Activated CD4-positive, alpha-beta T cell treated with anti-CD3 and anti-CD28 coated beads, Interleukin-2, amount 10 ng/mL, durations not matched to agents 7 days and 5 days (primary cell): ENCODE results near the gene SLC44A5. TPM values are rescaled to one million over a fixed set of nuclear protein-coding genes. Genes with fewer than 3 reads are reported as not detected.
"Not testable (repeated sequence)": the region's sequence is repeated elsewhere in the genome, so short reads cannot be mapped to it uniquely, and the experiment has no call there.

ENCODE experiments used
- CTCF ChIA-PET: fragments of 350-600 bp; sonication (Branson Sonifier 250); formaldehyde crosslinking; loops from one replicate; lab custom pipeline; 2021; ENCODE audit warnings: antibody characterized with exemption; lab: Charles Lee
- POLR2A ChIA-PET: fragments of 350-600 bp; sonication (Branson Sonifier 250); formaldehyde crosslinking; loops from one replicate; lab custom pipeline; 2021; ENCODE audit warnings: antibody characterized with exemption; lab: Charles Lee
- DNase-seq: peaks from one replicate; pipeline ENCODE4 v3.0.0-alpha.2; 2020
- H3K27ac Mint-ChIP-seq: one replicate; pipeline ENCODE4 v1.8.0; 2021; ENCODE audit warnings: mild to moderate bottlenecking, moderate library complexity, mixed read lengths
- H3K27me3 Mint-ChIP-seq: one replicate; pipeline ENCODE4 v1.8.0; 2021; ENCODE audit warnings: mixed read lengths
- H3K36me3 Mint-ChIP-seq: one replicate; pipeline ENCODE4 v1.8.0; 2021; ENCODE audit warnings: low read depth, mixed read lengths
- H3K4me1 Mint-ChIP-seq: one replicate; pipeline ENCODE4 v1.8.0; 2021; ENCODE audit warnings: mixed read lengths
- H3K4me3 Mint-ChIP-seq: one replicate; pipeline ENCODE4 v1.8.0; 2021; ENCODE audit warnings: mild to moderate bottlenecking, moderate library complexity, mixed read lengths
- H3K9me3 Mint-ChIP-seq: one replicate; pipeline ENCODE4 v1.8.0; 2021; ENCODE audit warnings: mixed read lengths
- total RNA-seq, 2 experiments: library from RNA; stranded (reverse); gene quantifications; one replicate each; pipeline ENCODE4 v1.2.3, GENCODE V29; 2021

Gene SLC44A5
- total RNA-seq, 2 experiments from 2014 or later = not detected

DNA sequence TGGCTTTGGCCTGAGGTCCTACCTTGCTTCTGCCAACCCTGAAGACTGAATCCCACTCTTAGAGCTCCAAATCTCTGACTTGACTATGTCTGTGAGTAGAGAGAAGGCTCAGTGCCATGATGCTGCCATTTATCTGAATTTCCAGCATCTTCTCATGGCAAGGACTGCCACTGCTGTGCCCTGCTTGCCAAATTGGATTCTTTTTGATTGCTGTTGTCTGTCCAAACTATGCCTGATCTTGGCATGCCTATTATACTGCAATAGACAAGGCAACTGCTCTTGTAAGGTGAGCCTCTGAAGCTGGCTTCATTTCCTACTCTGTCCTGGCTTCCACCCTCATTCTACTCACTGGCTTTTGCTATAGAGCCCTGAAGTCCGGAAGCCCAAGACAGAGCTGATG lies 210.2 kb downstream of the SLC44A5 start:
- H3K27me3 Mint-ChIP-seq = no peaks in the 10 kb centered on the region
- POLR2A ChIA-PET = no interaction called here
- no peak overlapping the region for H3K27ac Mint-ChIP-seq
- H3K36me3 Mint-ChIP-seq = no peaks in the 10 kb centered on the region
- H3K4me1 Mint-ChIP-seq = no peaks in the 10 kb centered on the region
- no peak overlapping the region for H3K4me3 Mint-ChIP-seq
- no peak for DNase-seq
- H3K9me3 Mint-ChIP-seq = peaks cover 8% of the 10 kb centered on the region
- CTCF ChIA-PET = no interaction called here

DNA sequence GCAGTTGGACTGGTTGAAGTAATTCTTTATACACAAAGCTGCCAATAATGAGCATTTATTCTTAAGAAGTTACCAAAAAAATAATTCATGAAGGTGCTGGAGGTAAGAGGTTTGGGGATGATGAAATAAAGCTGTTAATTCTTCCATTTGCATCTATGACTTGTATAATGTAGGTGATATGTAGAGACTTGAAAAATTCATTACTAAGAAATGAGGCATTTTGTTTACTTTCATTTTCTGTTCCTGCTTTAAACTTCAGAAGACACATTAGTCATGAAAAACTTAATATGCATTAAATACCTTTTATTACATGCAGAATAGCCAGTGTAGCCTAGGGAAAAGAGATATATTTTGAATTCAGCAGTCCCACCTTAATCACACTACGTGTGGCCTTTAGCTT lies 214.2 kb downstream of the SLC44A5 start:
- no peaks in the 10 kb centered on the region for H3K27me3 Mint-ChIP-seq
- H3K9me3 Mint-ChIP-seq = no peaks in the 10 kb centered on the region
- no peaks in the 10 kb centered on the region for H3K36me3 Mint-ChIP-seq
- H3K4me3 Mint-ChIP-seq = no peak overlapping the region
- ChIA-PET CTCF (no interaction called here), POLR2A (no interaction called here)
- no peak for DNase-seq
- no peak overlapping the region for H3K27ac Mint-ChIP-seq
- no peaks in the 10 kb centered on the region for H3K4me1 Mint-ChIP-seq

DNA sequence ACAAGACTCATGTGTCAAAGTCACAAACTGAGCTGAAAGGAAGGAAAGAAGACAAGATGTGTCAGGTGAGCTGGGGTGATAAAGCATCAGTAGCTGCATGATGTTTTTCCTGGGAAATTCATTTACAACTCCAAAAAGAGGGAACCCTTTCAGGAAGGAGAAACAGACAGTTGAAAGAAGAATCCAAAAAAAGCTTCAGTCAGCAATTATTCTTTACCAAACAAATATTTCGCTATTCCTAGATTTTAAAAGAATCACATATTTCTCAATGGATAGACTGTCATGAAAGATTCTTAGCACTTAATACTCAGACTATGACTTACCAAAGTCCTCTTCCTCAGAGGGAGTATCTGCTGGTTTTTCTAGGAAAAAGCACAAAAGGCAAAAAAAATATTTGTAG lies 214.7 kb downstream of the SLC44A5 start:
- Mint-ChIP-seq H3K4me1 (no peaks in the 10 kb centered on the region), H3K27ac (no peak overlapping the region), H3K36me3 (no peaks in the 10 kb centered on the region), H3K9me3 (no peaks in the 10 kb centered on the region), H3K4me3 (no peak overlapping the region), H3K27me3 (no peaks in the 10 kb centered on the region)
- no peak for DNase-seq
- POLR2A ChIA-PET = no interaction called here
- CTCF ChIA-PET = no interaction called here

DNA sequence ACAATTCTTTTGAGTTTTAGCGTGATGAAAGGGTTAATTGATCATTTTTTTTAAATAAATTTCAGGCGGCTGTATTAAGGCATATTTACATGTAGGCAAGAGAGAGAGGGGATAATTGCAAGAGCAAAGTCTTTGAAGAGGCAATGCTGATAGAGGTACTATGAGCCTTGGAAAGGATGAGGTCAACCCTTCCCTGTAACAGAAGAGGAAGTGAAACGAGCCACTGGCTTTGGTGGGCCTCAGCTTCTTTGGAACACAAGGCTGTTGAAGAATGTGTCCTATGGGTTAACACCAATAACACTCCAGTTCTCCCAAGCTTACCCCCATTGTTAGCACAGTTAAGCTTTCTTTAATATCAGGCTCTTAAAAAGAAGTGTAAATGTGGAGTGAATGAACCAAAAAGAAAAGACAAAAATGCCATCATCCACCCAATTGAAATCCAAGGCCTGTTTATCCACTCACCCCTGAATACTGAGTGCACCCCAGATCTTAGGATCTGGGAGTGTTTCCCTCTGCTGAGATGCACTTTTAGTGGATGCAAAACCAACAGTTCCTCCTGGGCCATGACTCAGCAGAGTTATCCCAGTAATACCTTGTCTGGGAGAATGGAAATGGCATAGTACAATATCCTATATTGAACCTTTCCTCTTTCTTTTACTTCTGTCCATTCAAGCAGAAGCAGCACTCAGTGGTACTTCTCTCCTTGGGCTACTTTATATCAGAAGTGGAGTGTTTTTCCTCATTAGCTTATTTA lies 216.4 kb downstream of the SLC44A5 start:
- H3K36me3 Mint-ChIP-seq = no peaks in the 10 kb centered on the region
- no peak for DNase-seq
- POLR2A ChIA-PET = no interaction called here
- CTCF ChIA-PET = no interaction called here
- H3K4me1 Mint-ChIP-seq = no peaks in the 10 kb centered on the region
- no peak overlapping the region for H3K27ac Mint-ChIP-seq
- no peaks in the 10 kb centered on the region for H3K9me3 Mint-ChIP-seq
- no peaks in the 10 kb centered on the region for H3K27me3 Mint-ChIP-seq
- H3K4me3 Mint-ChIP-seq = no peak overlapping the region

DNA sequence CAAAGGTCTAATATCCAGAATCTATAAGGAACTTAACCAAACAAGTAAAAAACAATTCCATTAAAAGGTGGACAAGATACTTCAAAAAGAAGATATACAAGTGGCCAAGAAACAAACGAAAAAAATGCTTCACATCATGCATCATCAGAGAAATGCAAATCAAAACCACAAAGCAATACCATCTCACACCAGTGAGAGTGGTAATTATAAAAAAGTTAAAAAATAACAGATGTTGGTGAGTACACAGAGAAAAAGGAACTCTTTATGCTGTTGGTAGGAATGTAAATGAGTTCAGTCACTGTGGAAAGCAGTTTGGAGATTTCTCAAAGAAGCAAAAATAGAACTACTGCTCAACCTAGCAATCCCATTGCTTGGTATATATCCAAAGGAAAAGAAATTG lies 218.6 kb downstream of the SLC44A5 start:
- no peaks in the 10 kb centered on the region for H3K27me3 Mint-ChIP-seq
- no peak overlapping the region for H3K27ac Mint-ChIP-seq
- H3K9me3 Mint-ChIP-seq = no peaks in the 10 kb centered on the region
- H3K4me1 Mint-ChIP-seq = no peaks in the 10 kb centered on the region
- H3K36me3 Mint-ChIP-seq = no peaks in the 10 kb centered on the region
- no peak overlapping the region for H3K4me3 Mint-ChIP-seq
- POLR2A ChIA-PET = no interaction called here
- no peak for DNase-seq
- CTCF ChIA-PET = no interaction called here

DNA sequence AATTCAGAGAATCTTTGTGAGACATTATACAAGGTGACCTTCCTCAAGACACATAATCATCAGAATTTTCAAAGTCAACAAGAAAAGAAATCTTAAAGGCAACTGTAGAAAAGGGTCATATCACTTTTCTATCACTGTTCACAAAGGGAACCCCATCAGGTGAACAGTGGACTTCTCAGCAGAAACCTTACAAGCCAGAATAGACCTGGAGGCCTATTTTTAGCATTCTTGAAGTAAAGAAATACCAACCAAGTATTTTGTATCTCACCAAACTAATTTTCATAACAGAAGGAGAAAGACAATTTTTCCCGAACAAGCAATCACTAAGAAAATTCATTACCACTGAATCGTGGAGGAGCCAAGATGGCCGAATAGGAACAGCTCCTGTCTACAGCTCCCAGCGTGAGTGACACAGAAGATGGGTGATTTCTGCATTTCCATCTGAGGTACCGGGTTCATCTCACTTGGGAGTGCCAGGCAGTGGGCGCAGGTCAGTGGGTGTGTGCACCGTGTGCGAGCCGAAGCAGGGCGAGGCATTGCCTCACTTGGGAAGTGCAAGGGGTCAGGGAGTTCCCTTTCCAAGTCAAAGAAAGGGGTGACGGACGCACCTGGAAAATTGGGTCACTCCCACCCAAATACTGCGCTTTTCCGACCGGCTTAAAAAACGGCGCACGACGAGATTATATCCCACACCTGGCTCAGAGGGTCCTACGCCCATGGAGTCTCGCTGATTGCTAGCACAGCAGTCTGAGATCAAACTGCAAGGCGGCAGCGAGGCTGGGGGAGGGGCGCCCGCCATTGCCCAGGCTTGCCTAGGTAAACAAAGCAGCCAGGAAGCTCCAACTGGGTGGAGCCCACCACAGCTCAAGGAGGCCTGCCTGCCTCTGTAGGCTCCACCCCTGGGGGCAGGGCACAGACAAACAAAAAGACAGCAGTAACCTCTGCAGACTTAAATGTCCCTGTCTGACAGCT lies 235.2 kb downstream of the SLC44A5 start:
- DNase-seq, H3K27me3 Mint-ChIP-seq, H3K36me3 Mint-ChIP-seq, CTCF ChIA-PET, H3K27ac Mint-ChIP-seq, H3K4me1 Mint-ChIP-seq, H3K4me3 Mint-ChIP-seq, H3K9me3 Mint-ChIP-seq, POLR2A ChIA-PET: not testable (repeated sequence)

DNA sequence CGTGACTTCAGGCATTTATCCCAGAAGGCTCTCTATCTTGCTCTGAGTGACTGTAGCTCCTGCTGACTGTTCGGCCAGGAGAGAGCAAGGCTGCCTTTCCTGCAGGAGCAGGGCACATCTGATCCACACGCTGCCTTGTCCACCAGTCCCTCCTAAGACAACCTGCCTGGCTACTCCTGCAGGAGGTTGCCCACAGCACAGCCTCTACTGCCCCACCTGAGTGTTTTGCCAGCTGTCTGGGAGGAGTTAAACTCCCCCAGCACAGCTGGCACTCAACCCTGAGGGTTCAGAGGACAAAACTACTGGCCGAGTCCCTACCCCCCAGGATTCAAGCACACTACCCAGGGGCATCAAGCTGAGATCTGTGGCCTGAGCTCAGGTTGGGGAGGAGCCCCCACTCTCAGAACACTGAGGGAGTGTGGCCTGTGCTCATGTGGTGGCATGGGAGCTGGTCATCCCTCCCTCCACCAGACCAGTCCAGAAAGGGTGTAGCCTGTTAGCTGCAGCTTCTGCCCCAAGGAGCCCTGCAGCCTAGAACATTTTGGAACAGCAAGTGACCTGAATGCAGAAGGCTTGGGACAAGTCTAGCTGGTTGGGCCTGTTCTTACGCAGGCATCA lies 237.3 kb downstream of the SLC44A5 start:
- ChIA-PET CTCF (no interaction called here), POLR2A (no interaction called here)
- Mint-ChIP-seq H3K4me3 (no peak overlapping the region), H3K9me3 (peaks cover 2% of the 10 kb centered on the region), H3K4me1 (no peaks in the 10 kb centered on the region), H3K27ac (no peak overlapping the region), H3K36me3 (no peaks in the 10 kb centered on the region), H3K27me3 (no peaks in the 10 kb centered on the region)
- DNase-seq = no peak

DNA sequence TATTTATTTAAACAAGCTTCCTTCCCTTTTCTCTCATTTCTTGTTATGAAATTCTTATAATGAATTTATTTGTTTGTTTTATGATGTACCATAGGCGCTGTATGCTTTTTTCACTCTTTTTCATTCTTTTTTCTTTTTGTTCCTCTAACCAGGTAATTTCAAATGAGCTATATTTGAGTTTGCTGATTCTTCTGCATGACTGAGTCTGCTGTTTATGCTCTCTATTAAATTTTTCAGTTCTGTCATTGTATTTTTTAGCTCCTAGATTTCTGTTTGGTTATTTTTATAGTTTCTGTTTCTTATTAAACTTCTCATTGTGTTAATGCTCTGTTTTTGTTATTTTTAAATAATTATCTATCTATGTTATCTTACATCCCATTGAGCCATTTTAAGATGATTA lies 244.3 kb downstream of the SLC44A5 start:
- Mint-ChIP-seq H3K27ac (no peak overlapping the region), H3K9me3 (peaks cover 10% of the 10 kb centered on the region), H3K4me1 (no peaks in the 10 kb centered on the region), H3K36me3 (no peaks in the 10 kb centered on the region), H3K27me3 (no peaks in the 10 kb centered on the region), H3K4me3 (no peak overlapping the region)
- no peak for DNase-seq
- ChIA-PET POLR2A (no interaction called here), CTCF (no interaction called here)

DNA sequence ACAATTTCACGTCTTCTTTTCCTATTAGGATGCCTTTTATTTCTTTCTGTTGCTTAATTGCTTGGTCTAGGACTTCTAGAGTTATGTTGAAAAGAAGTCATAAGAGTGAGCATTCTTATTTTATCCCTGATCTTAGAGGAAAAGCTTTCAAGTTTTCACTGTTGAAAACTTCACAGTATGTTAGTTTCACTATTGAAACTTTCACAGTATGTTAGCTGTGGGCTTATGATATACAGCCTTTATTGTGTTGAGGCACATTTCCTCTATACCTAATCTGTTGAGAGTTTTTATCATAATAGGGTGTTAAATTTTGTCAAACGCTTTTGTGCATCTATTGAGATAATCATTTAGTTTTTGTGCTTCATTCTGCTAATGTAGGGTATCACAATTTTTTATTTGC lies 249.7 kb downstream of the SLC44A5 start:
- ChIA-PET CTCF (no interaction called here), POLR2A (no interaction called here)
- Mint-ChIP-seq H3K27me3 (no peaks in the 10 kb centered on the region), H3K4me3 (no peak overlapping the region), H3K9me3 (peaks cover 2% of the 10 kb centered on the region), H3K27ac (no peak overlapping the region), H3K4me1 (no peaks in the 10 kb centered on the region), H3K36me3 (no peaks in the 10 kb centered on the region)
- no peak for DNase-seq

DNA sequence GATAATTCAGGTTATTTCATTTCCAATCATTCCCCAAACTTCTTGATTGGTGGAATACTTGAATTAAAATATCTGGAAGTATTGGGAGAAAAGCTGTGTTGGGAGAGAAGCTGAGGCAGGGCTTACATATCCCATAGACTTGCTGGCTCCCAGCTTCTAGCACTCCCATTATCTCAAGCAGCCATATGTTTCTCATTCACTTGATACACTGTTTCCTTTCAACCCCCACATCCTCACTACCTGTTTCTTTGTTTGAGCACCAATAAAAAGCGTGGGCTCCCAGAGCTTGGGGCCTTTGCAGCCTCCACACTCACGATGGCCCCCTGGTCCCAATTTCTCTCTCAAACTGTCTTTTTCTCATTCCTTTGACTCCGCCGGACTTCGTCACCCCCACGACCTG lies 256.6 kb downstream of the SLC44A5 start:
- DNase-seq, H3K36me3 Mint-ChIP-seq, H3K4me1 Mint-ChIP-seq, H3K27me3 Mint-ChIP-seq, CTCF ChIA-PET, POLR2A ChIA-PET, H3K9me3 Mint-ChIP-seq, H3K4me3 Mint-ChIP-seq, H3K27ac Mint-ChIP-seq: not testable (repeated sequence)

DNA sequence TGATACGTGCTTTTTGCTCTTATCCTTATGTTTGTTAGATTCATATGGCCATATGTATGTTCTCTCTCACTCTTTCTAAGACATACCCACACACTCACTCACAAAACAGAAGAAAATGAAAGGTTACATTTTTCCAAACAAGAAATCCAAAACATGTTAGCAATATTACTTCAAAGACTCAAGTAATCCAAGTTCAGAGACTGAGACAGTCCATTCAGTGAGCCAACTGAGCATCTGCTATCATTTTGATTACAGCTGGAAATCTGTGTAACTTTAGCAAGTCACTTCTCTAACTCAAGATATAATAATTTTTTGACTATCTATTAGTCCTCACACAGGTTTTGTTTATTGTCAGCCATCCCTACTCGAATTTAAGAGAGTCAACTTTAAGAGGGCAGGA lies 257.9 kb downstream of the SLC44A5 start:
- H3K4me3 Mint-ChIP-seq = no peak overlapping the region
- CTCF ChIA-PET = no interaction called here
- no peaks in the 10 kb centered on the region for H3K27me3 Mint-ChIP-seq
- POLR2A ChIA-PET = no interaction called here
- no peaks in the 10 kb centered on the region for H3K36me3 Mint-ChIP-seq
- H3K4me1 Mint-ChIP-seq = no peaks in the 10 kb centered on the region
- peaks cover 2% of the 10 kb centered on the region for H3K9me3 Mint-ChIP-seq
- DNase-seq = no peak
- no peak overlapping the region for H3K27ac Mint-ChIP-seq

DNA sequence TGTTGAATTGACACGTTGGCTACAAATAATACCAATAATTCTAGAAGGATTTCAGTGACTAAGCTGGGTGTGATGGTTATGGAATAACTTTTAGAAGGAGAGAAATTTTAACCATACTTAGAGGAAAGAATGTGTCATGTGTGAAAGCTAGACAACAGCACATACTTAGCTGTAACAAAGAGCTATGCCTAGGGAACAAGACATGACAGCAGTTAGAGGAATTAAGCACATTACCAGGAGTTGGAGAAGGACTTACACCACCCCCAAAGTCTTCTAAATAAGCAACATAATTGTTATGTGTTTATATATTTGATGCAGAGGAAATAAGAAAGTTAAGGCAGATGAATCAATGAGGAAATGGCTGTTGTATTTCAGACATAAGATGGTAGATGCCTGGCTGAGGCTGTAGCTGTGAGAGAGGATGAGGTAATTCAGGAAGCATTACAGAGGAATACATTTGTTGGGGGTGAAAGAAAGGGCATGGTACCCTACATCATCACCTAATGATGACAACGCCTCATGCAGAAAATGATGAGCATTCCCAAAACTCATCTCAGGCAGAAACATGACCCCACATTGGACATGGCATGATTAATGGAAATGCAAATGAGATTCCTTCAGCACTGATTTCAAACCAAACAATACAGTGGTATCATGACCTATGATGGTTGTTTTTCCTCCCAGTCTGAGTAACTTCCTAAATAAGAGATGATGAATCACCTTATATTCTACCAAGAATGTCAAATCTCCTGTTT lies 265.2 kb downstream of the SLC44A5 start:
- ChIA-PET CTCF (no interaction called here), POLR2A (no interaction called here)
- H3K4me3 Mint-ChIP-seq = no peak overlapping the region
- H3K9me3 Mint-ChIP-seq = peaks cover 2% of the 10 kb centered on the region
- H3K36me3 Mint-ChIP-seq = no peaks in the 10 kb centered on the region
- H3K27me3 Mint-ChIP-seq = no peaks in the 10 kb centered on the region
- no peak for DNase-seq
- no peak overlapping the region for H3K27ac Mint-ChIP-seq
- H3K4me1 Mint-ChIP-seq = no peaks in the 10 kb centered on the region

DNA sequence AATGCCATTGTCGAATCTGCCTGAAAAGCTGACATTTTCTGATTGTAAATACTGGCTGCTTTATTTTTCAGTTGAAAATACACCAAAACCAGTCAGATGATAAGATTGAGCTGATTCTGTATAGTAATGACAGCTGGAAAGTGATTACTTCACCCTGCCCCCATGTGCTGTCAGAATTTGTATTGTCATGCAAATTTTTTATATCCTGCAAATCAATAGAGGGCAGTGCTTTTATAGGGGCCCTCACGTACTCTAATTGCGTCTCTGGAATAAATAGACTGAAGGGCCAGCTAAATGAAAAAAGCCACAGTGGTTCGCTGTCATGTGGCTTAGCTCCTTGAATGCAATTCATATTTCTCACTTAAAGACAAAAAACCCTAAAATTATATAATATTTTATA lies 268.1 kb downstream of the SLC44A5 start:
- Mint-ChIP-seq H3K27ac (no peak overlapping the region), H3K9me3 (no peaks in the 10 kb centered on the region)
- CTCF ChIA-PET = no interaction called here

More for the DNA sequence above, 268.1 kb downstream of the SLC44A5 start:
- DNase-seq = no peak
- H3K27me3 Mint-ChIP-seq = no peaks in the 10 kb centered on the region
- H3K4me3 Mint-ChIP-seq = no peak overlapping the region
- no peaks in the 10 kb centered on the region for H3K36me3 Mint-ChIP-seq
- no peaks in the 10 kb centered on the region for H3K4me1 Mint-ChIP-seq
- POLR2A ChIA-PET = no interaction called here
